Panc1 (cell line): ENCODE data around the gene SERTAD3. TPM values are rescaled to one million over a fixed set of nuclear protein-coding genes. Genes with fewer than 3 reads are reported as not detected.

Experiments
- ATAC-seq: fragments of 200-7000 bp; cut with Tn5 transposase; 2 replicates; pipeline ENCODE4 v1.9.1; 2020; ENCODE audit warnings: mild to moderate bottlenecking, moderate library complexity
- BruUV-seq: library from RNA; stranded (reverse); fragments of 400-500 nt; replicated peaks from 2 replicates; lab custom pipeline; 2021; lab: Mats Ljungman, UMichigan
- CTCF ChIA-PET: fragments of 300-600 bp; sonication (Branson Sonifier 250); formaldehyde crosslinking; loops from one replicate; lab custom pipeline; 2022; ENCODE audit warnings: antibody characterized with exemption; lab: Charles Lee
- POLR2A ChIA-PET: fragments of 300-600 bp; sonication (Branson Sonifier 250); formaldehyde crosslinking; loops from one replicate; lab custom pipeline; 2022; ENCODE audit warnings: antibody characterized with exemption; lab: Charles Lee
- DNase-seq: peaks from one replicate; pipeline ENCODE4 v3.0.0-alpha.2; 2010; ENCODE audit warnings: low read depth, low spot score
- H3K27ac ChIP-seq: 2 replicates; pipeline ENCODE4 v1.5.1; 2011; ENCODE audit warnings: mild to moderate bottlenecking, low read length, inconsistent platforms
- H3K27me3 ChIP-seq: fragments of 200-500 bp; sonication (Bioruptor generic); 2 replicates; pipeline ENCODE4 v1.6.0; 2014; ENCODE audit warnings: low read length, inconsistent platforms; ENCODE audit not compliant: control insufficient read depth, insufficient read depth
- H3K36me3 ChIP-seq: fragments of 200-500 bp; sonication (Bioruptor generic); 2 replicates; pipeline ENCODE4 v1.5.1; 2014; ENCODE audit warnings: inconsistent platforms, mild to moderate bottlenecking, low read length, moderate library complexity; ENCODE audit not compliant: control insufficient read depth, insufficient read depth
- H3K4me1 ChIP-seq: 2 replicates; pipeline ENCODE4 v1.5.1; 2011; ENCODE audit warnings: inconsistent platforms, mild to moderate bottlenecking, low read length, moderate library complexity; ENCODE audit not compliant: control insufficient read depth, insufficient read depth
- H3K4me3 ChIP-seq, 2 experiments: 2 replicates each; pipeline ENCODE4 v1.5.1; 2011 to 2012; ENCODE audit warnings: low read depth in 2 of 2, low read length in 2 of 2, mild to moderate bottlenecking in 2 of 2, inconsistent platforms in 1 of 2, moderate library complexity in 1 of 2
- H3K9me3 ChIP-seq: fragments of 200-500 bp; sonication (Bioruptor generic); 2 replicates; pipeline ENCODE4 v1.5.1; 2014; ENCODE audit warnings: low read depth, mild to moderate bottlenecking, inconsistent platforms, low read length, moderate library complexity; ENCODE audit not compliant: control insufficient read depth, insufficient read depth
- POLR2AphosphoS5 ChIP-seq: IDR thresholded peaks from 2 replicates; pipeline ENCODE4 v1.6.1; 2012; ENCODE audit warnings: mild to moderate bottlenecking, low read depth, low read length, moderate library complexity
- SIN3A ChIP-seq: IDR thresholded peaks from 2 replicates; pipeline ENCODE4 v1.6.1; 2012; ENCODE audit warnings: low read depth, mild to moderate bottlenecking, low read length, moderate library complexity, borderline replicate concordance; ENCODE audit not compliant: insufficient read depth
- TCF7L2 ChIP-seq: IDR thresholded peaks from 2 replicates; pipeline ENCODE4 v1.6.1; 2011; ENCODE audit warnings: mild to moderate bottlenecking, low read depth, low read length, inconsistent platforms
- in situ Hi-C: cut with HindIII; loops from 2 replicates; pipeline ENCODE4 v1.10.0; 2016; ENCODE audit warnings: low sequenced_read_pairs, low pct_unique_long_range_greater_than_20kb
- intact Hi-C: fragments of 100-400 bp; cut with micrococcal nuclease; formaldehyde crosslinking; loops from one replicate; pipeline ENCODE4 v1.10.0; 2022; ENCODE audit not compliant: unreplicated experiment
- total RNA-seq: library from RNA; stranded (reverse); gene quantifications from one replicate; pipeline ENCODE4 v1.2.1, GENCODE V29; 2021; ENCODE audit not compliant: unreplicated experiment
- TF ChIP-seq, protein P1 (sequence below), 2 experiments: IDR thresholded peaks; 2 replicates each; pipeline ENCODE4 v1.6.1; 2011 to 2012; ENCODE audit warnings: low read depth in 2 of 2, control low read depth in 1 of 2, low read length in 1 of 2, mild to moderate bottlenecking in 1 of 2, moderate library complexity in 1 of 2; ENCODE audit not compliant: insufficient read depth in 1 of 2
- TF ChIP-seq, protein P2 (sequence below): fragments of 450-650 bp; IDR thresholded peaks from 2 replicates; pipeline ENCODE4 v1.5.1; 2017; ENCODE audit warnings: mild to moderate bottlenecking

SERTAD3 gene
- total RNA-seq, 1 experiment from 2014 or later = 35.7 TPM

- DNase-seq = no peak
- ChIA-PET POLR2A (no interaction called here), CTCF (no interaction called here)
- H3K4me3 ChIP-seq = no peak overlapping the region
- intact Hi-C loops = no loop called here
- H3K27ac ChIP-seq = no peak overlapping the region
- no peaks in the 10 kb centered on the region for H3K4me1 ChIP-seq
- no peaks in the 10 kb centered on the region for H3K27me3 ChIP-seq
- in situ Hi-C loops = no loop called here
- TF ChIP-seq POLR2AphosphoS5 (no peak), SIN3A (no peak), TCF7L2 (no peak)
- TF ChIP-seq, protein P1, sequence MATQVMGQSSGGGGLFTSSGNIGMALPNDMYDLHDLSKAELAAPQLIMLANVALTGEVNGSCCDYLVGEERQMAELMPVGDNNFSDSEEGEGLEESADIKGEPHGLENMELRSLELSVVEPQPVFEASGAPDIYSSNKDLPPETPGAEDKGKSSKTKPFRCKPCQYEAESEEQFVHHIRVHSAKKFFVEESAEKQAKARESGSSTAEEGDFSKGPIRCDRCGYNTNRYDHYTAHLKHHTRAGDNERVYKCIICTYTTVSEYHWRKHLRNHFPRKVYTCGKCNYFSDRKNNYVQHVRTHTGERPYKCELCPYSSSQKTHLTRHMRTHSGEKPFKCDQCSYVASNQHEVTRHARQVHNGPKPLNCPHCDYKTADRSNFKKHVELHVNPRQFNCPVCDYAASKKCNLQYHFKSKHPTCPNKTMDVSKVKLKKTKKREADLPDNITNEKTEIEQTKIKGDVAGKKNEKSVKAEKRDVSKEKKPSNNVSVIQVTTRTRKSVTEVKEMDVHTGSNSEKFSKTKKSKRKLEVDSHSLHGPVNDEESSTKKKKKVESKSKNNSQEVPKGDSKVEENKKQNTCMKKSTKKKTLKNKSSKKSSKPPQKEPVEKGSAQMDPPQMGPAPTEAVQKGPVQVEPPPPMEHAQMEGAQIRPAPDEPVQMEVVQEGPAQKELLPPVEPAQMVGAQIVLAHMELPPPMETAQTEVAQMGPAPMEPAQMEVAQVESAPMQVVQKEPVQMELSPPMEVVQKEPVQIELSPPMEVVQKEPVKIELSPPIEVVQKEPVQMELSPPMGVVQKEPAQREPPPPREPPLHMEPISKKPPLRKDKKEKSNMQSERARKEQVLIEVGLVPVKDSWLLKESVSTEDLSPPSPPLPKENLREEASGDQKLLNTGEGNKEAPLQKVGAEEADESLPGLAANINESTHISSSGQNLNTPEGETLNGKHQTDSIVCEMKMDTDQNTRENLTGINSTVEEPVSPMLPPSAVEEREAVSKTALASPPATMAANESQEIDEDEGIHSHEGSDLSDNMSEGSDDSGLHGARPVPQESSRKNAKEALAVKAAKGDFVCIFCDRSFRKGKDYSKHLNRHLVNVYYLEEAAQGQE (IDR thresholded peaks at IDR 0.05; ENCODE audit: insufficient read depth in 1 of 2, low read depth in 2 of 2, low read length in 1 of 2) = no peak
- TF ChIP-seq, protein P2, sequence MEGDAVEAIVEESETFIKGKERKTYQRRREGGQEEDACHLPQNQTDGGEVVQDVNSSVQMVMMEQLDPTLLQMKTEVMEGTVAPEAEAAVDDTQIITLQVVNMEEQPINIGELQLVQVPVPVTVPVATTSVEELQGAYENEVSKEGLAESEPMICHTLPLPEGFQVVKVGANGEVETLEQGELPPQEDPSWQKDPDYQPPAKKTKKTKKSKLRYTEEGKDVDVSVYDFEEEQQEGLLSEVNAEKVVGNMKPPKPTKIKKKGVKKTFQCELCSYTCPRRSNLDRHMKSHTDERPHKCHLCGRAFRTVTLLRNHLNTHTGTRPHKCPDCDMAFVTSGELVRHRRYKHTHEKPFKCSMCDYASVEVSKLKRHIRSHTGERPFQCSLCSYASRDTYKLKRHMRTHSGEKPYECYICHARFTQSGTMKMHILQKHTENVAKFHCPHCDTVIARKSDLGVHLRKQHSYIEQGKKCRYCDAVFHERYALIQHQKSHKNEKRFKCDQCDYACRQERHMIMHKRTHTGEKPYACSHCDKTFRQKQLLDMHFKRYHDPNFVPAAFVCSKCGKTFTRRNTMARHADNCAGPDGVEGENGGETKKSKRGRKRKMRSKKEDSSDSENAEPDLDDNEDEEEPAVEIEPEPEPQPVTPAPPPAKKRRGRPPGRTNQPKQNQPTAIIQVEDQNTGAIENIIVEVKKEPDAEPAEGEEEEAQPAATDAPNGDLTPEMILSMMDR = no peak
- no peak for ATAC-seq
- H3K9me3 ChIP-seq = no peaks in the 10 kb centered on the region
- no TSS peak for BruUV-seq
- H3K36me3 ChIP-seq = no peaks in the 10 kb centered on the region
Measured at GRCh38 chr19:40392123-40392522, 52.0 kb downstream of the SERTAD3 start.

Other genes starting within 250 kb of the SERTAD3 start
- gene TTC9B, start 226.0 kb downstream of the SERTAD3 start, total RNA-seq = 2.3 TPM
- gene CCNP, start 217.6 kb downstream of the SERTAD3 start, total RNA-seq = 3.0 TPM
- gene AKT2, start 159.0 kb downstream of the SERTAD3 start, total RNA-seq = 2,376 TPM
- gene C19orf47, start 95.9 kb downstream of the SERTAD3 start, total RNA-seq = 29.0 TPM
- gene PLD3, start 95.6 kb downstream of the SERTAD3 start, total RNA-seq = 81.8 TPM
- gene HIPK4, start 54.2 kb downstream of the SERTAD3 start, total RNA-seq = 0.13 TPM
- gene PRX, start 31.0 kb downstream of the SERTAD3 start, total RNA-seq = 3.4 TPM
- gene SERTAD1, start 18.3 kb downstream of the SERTAD3 start, total RNA-seq = 13.4 TPM
- 45.6 TPM for gene BLVRB, start 21.4 kb upstream of the SERTAD3 start, total RNA-seq
- gene SPTBN4, start 22.7 kb upstream of the SERTAD3 start, total RNA-seq = 1.2 TPM
- 55.9 TPM for gene SHKBP1, start 132.5 kb upstream of the SERTAD3 start, total RNA-seq
- 75.4 TPM for gene LTBP4, start 157.0 kb upstream of the SERTAD3 start, total RNA-seq
- gene NUMBL, start 246.3 kb upstream of the SERTAD3 start, total RNA-seq = 27.6 TPM